ENCODE results near the gene PCDH1.

DNA sequence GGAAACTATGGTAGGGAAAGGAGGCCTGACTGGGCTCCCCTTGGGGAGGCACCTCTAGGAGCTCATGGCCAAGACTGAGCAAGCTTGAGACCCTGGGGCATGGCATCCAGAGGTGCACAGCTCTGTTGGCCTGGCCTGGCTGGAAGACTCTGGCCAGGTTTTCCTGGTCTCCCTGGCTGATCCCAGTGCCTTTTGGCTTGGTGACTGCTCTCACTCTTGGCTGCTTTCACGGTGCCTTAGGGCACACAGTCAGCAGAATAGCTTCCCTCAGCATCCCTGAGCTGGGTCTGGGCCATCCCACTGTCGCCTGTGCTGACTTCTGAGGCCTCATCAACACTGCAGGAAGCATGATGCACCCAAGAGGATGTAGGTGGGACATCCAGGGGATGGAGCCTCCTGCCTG, 32.1 kb upstream of the PCDH1 start:
- TF ChIP-seq, protein P1, sequence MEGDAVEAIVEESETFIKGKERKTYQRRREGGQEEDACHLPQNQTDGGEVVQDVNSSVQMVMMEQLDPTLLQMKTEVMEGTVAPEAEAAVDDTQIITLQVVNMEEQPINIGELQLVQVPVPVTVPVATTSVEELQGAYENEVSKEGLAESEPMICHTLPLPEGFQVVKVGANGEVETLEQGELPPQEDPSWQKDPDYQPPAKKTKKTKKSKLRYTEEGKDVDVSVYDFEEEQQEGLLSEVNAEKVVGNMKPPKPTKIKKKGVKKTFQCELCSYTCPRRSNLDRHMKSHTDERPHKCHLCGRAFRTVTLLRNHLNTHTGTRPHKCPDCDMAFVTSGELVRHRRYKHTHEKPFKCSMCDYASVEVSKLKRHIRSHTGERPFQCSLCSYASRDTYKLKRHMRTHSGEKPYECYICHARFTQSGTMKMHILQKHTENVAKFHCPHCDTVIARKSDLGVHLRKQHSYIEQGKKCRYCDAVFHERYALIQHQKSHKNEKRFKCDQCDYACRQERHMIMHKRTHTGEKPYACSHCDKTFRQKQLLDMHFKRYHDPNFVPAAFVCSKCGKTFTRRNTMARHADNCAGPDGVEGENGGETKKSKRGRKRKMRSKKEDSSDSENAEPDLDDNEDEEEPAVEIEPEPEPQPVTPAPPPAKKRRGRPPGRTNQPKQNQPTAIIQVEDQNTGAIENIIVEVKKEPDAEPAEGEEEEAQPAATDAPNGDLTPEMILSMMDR (conservative IDR thresholded peaks at IDR 0.05; ENCODE audit: low read length), result no peak
- TF ChIP-seq EZH2phosphoT487 (IDR thresholded peaks at IDR 0.05; ENCODE audit: borderline replicate concordance), result no peak
